ENCODE measurements around the gene ZNF385C.

- no peak for TF ChIP-seq CTCF (conservative IDR thresholded peaks at IDR 0.05 in 1 of 2, IDR thresholded peaks at IDR 0.05 in 1 of 2; ENCODE audit: extremely low read depth in 1 of 2, insufficient read depth in 1 of 2, low read depth in 1 of 2, low read length in 2 of 2)
- no peak for TF ChIP-seq EZH2 (IDR thresholded peaks at IDR 0.05; ENCODE audit: borderline replicate concordance, low read length)
These were observed 42.8 kb downstream of the ZNF385C start for GRCh38 chr17:42055496-42055895.

All from mammary epithelial cell (primary cell).